Heart left ventricle (tissue), 13 donors: ENCODE results near the gene RAB3C.

Experiments
- POLR2A ChIP-seq, 2 donors: fragments of 450-650 bp; IDR thresholded peaks; one replicate each; pipeline ENCODE4 v1.6.1; 2017; ENCODE audit warnings: antibody characterized with exemption in 2 of 2, mild to moderate bottlenecking in 2 of 2, moderate library complexity in 2 of 2
- TF ChIP-seq, protein P1 (sequence below), 12 donors: fragments of 200-600 bp; sonication (generic) in 4 of 12; IDR thresholded peaks; one replicate each; pipeline versions ENCODE4 v1.5.0 to v1.8.0; 2018 to 2022; ENCODE audit warnings: antibody characterized with exemption in 12 of 12, mild to moderate bottlenecking in 5 of 12
- donor health status: ischemic (EF 13 %, LVEDD 7.1; RV severe dilation, severe dysfunction).
- donor health status: DM: no; HTN: yes; CAD: no.
- donor health status: DM: no; HTN: no; CAD: no.
- donor health status: ischemic (EF 25% LVEDD 6.9; RV normal size, moderate dysfunction).
- donor health status: ischemic (EF 25% LVEDD 5.7; RV mildly dilated, moderate dysfunction).
- donor health status: ischemic (EF 35%, LVEDD 5.7; RV mildly dilated, moderate dysfunction).
- donor health status: nonischemic (EF 11% LVEDD 7.7; RV severe dilation, severe dysfunction).
- donor health status: DM: yes; HTN: yes; CAD: no.
- donor health status: PGD.
- donor health status: ischemic (EF 29% LVEDD 5.4; RV normal size, mild dysfunction).
- donor health status: nonischemic (EF 23%, LVEDD 6.1; RV moderate dilation, normal function).

GRCh38 chr5:58740956-58741355, 158.1 kb downstream of the RAB3C start:
- TF ChIP-seq, protein P1, sequence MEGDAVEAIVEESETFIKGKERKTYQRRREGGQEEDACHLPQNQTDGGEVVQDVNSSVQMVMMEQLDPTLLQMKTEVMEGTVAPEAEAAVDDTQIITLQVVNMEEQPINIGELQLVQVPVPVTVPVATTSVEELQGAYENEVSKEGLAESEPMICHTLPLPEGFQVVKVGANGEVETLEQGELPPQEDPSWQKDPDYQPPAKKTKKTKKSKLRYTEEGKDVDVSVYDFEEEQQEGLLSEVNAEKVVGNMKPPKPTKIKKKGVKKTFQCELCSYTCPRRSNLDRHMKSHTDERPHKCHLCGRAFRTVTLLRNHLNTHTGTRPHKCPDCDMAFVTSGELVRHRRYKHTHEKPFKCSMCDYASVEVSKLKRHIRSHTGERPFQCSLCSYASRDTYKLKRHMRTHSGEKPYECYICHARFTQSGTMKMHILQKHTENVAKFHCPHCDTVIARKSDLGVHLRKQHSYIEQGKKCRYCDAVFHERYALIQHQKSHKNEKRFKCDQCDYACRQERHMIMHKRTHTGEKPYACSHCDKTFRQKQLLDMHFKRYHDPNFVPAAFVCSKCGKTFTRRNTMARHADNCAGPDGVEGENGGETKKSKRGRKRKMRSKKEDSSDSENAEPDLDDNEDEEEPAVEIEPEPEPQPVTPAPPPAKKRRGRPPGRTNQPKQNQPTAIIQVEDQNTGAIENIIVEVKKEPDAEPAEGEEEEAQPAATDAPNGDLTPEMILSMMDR (IDR thresholded peaks at IDR 0.05): no peak
- TF ChIP-seq POLR2A (IDR thresholded peaks at IDR 0.05): no peak
